CD8-positive, alpha-beta memory T cell (primary cell): ENCODE measurements around the gene MXD4. TPM values are rescaled to one million over a fixed set of nuclear protein-coding genes. Genes with fewer than 3 reads are reported as not detected.

Experiments
- polyA plus RNA-seq: library from polyadenylated mRNA; unstranded; fragments of 300-500 nt; fragmentation: Illumina TruSeq; gene quantifications from one replicate; pipeline ENCODE4 v1.2.3, GENCODE V29; 2021
- total RNA-seq, 2 experiments: library from RNA; stranded (reverse); gene quantifications; one replicate each; pipeline ENCODE4 v1.2.3, GENCODE V29; 2021

Gene MXD4
- total and polyA plus RNA-seq, 3 experiments from 2014 or later: 10.2 to 47.2 (median 12.2) TPM

Other genes with a start within 250 kb of the MXD4 start
- gene NAT8L, start 202.8 kb downstream of the MXD4 start, total RNA-seq: under 1 TPM; 0.42 to 0.55 TPM
- not detected for gene NAT8L, start 202.8 kb downstream of the MXD4 start, polyA plus RNA-seq
- gene HAUS3, start 20.0 kb downstream of the MXD4 start, total RNA-seq: 10 to 100 TPM; 23.8 to 23.9 TPM
- 26.6 TPM for gene HAUS3, start 20.0 kb downstream of the MXD4 start, polyA plus RNA-seq
- gene POLN, start 20.0 kb downstream of the MXD4 start, total RNA-seq: 1 to 10 TPM; 1.5 to 1.6 TPM
- 0.55 TPM for gene POLN, start 20.0 kb downstream of the MXD4 start, polyA plus RNA-seq
- 10 to 100 TPM; 12.9 to 13.2 TPM for gene ZFYVE28, start 156.5 kb upstream of the MXD4 start, total RNA-seq
- gene ZFYVE28, start 156.5 kb upstream of the MXD4 start, polyA plus RNA-seq: 14.8 TPM
- under 1 TPM in 1 of 2 experiments, not detected in 1; 0.07 TPM for gene CFAP99, start 156.8 kb upstream of the MXD4 start, total RNA-seq
- not detected for gene CFAP99, start 156.8 kb upstream of the MXD4 start, polyA plus RNA-seq
- 10 to 100 TPM; 95.4 to 98.1 TPM for gene RNF4, start 207.0 kb upstream of the MXD4 start, total RNA-seq
- 94.8 TPM for gene RNF4, start 207.0 kb upstream of the MXD4 start, polyA plus RNA-seq